ENCODE measurements around the gene RNF103.

- TF ChIP-seq YY1 (IDR thresholded peaks at IDR 0.05; ENCODE audit: insufficient read depth, insufficient read length) (no peak), ZNF274 (IDR thresholded peaks at IDR 0.05; ENCODE audit: low read depth, low read length) (no peak)
Observed at GRCh38 chr2:86648681-86649080, 25.0 kb upstream of the RNF103 start.

All from NT2/D1 (cell line).